DOHH2 (cell line): ENCODE measurements around the gene RPS6KL1.

Source experiments
- H3F3A ChIP-seq: fragments of 200-600 bp; sonication (generic), shearing (Covaris generic); 2 replicates; pipeline ENCODE4 v1.6.0; 2016; ENCODE audit warnings: antibody characterized with exemption, mild to moderate bottlenecking; ENCODE audit not compliant: control insufficient read depth, insufficient read depth
- H3K27ac ChIP-seq: fragments of 200-600 bp; sonication (generic); 2 replicates; pipeline ENCODE4 v1.5.1; 2014; ENCODE audit warnings: low read depth, mild to moderate bottlenecking, low read length, moderate library complexity
- H3K27me3 ChIP-seq: fragments of 200-600 bp; sonication (generic); 2 replicates; pipeline ENCODE4 v1.6.1; 2014; ENCODE audit warnings: mild to moderate bottlenecking, low read length, mixed read lengths; ENCODE audit not compliant: control insufficient read depth
- H3K36me3 ChIP-seq: fragments of 200-600 bp; sonication (generic); 2 replicates; pipeline ENCODE4 v1.6.1; 2014; ENCODE audit warnings: mild to moderate bottlenecking, low read length, moderate library complexity, mixed read lengths; ENCODE audit not compliant: control insufficient read depth
- H3K4me1 ChIP-seq: fragments of 200-600 bp; sonication (generic); 2 replicates; pipeline ENCODE4 v1.6.1; 2014; ENCODE audit warnings: mild to moderate bottlenecking, low read length, mixed read lengths; ENCODE audit not compliant: control insufficient read depth
- H3K4me2 ChIP-seq: fragments of 200-600 bp; sonication (generic); 2 replicates; pipeline ENCODE4 v1.6.0; 2014; ENCODE audit warnings: mild to moderate bottlenecking, low read length, moderate library complexity
- H3K4me3 ChIP-seq: fragments of 200-600 bp; sonication (generic); 2 replicates; pipeline ENCODE4 v1.5.1; 2014; ENCODE audit warnings: mild to moderate bottlenecking, low read length, mixed read lengths
- H3K79me2 ChIP-seq: fragments of 200-600 bp; sonication (generic); 2 replicates; pipeline ENCODE4 v1.6.1; 2014; ENCODE audit warnings: mild to moderate bottlenecking, low read length, mixed read lengths; ENCODE audit not compliant: control insufficient read depth
- H3K9me2 ChIP-seq: fragments of 200-600 bp; sonication (generic); replicated peaks from 2 replicates; pipeline ENCODE4 v1.6.1; 2014; ENCODE audit warnings: mild to moderate bottlenecking, low read length, mixed read lengths; ENCODE audit not compliant: control insufficient read depth
- H3K9me3 ChIP-seq: fragments of 200-600 bp; sonication (generic); 2 replicates; pipeline ENCODE4 v1.6.1; 2014; ENCODE audit warnings: antibody characterized with exemption, low read length, mixed read lengths; ENCODE audit not compliant: control insufficient read depth, insufficient read depth
- H4K20me1 ChIP-seq: fragments of 200-600 bp; sonication (generic); 2 replicates; pipeline ENCODE4 v1.6.0; 2014; ENCODE audit warnings: low read depth, mild to moderate bottlenecking, antibody characterized with exemption, low read length, moderate library complexity; ENCODE audit not compliant: control insufficient read depth, insufficient read depth
- CTCF ChIP-seq: fragments of 200-600 bp; sonication (generic); IDR thresholded peaks from one replicate; pipeline ENCODE4 v1.5.1; 2014; ENCODE audit warnings: antibody characterized with exemption, mild to moderate bottlenecking, low read depth, low read length; ENCODE audit not compliant: poor library complexity, severe bottlenecking
- EZH2phosphoT487 ChIP-seq: fragments of 200-600 bp; sonication (generic); IDR thresholded peaks from 2 replicates; pipeline ENCODE4 v1.6.1; 2017; ENCODE audit warnings: borderline replicate concordance, mild to moderate bottlenecking, antibody characterized with exemption, low read length, moderate library complexity, mixed read lengths

The RPS6KL1 gene

GRCh38 chr14:74855945-74856344 is 67.1 kb downstream of the RPS6KL1 start:
- Histone ChIP-seq H3K4me2 (no peak overlapping the region), H3K27me3 (no peaks in the 10 kb centered on the region), H3F3A (0 out of 2 replicates have a peak, but pooled peaks cover 2% of the 10 kb centered on the region), H3K27ac (no peak overlapping the region), H3K79me2 (no peaks in the 10 kb centered on the region), H3K4me3 (no peak overlapping the region), H3K4me1 (peaks cover 11% of the 10 kb centered on the region), H3K36me3 (no peaks in the 10 kb centered on the region; the same call in 1 of the 2 replicates), H3K9me2 (no peaks in the 10 kb centered on the region), H3K9me3 (no peaks in the 10 kb centered on the region), H4K20me1 (0 out of 2 replicates have a peak, but pooled peaks cover 4% of the 10 kb centered on the region)
- TF ChIP-seq EZH2phosphoT487, result no peak
- no peak for TF ChIP-seq CTCF

GRCh38 chr14:74855021-74855420 is 68.0 kb downstream of the RPS6KL1 start:
- Histone ChIP-seq H3F3A (0 out of 2 replicates have a peak, but pooled peaks cover 4% of the 10 kb centered on the region), H3K4me3 (no peak overlapping the region), H4K20me1 (no peaks in the 10 kb centered on the region), H3K4me1 (peaks cover 11% of the 10 kb centered on the region), H3K79me2 (no peaks in the 10 kb centered on the region), H3K4me2 (no peak overlapping the region), H3K27ac (no peak overlapping the region), H3K9me2 (no peaks in the 10 kb centered on the region), H3K9me3 (no peaks in the 10 kb centered on the region), H3K27me3 (no peaks in the 10 kb centered on the region), H3K36me3 (no peaks in the 10 kb centered on the region; the same call in 1 of the 2 replicates)
- TF ChIP-seq CTCF (no peak), EZH2phosphoT487 (no peak)
